Peyer's patch (tissue), 4 donors: ENCODE data around the gene ZNHIT1. TPM values are rescaled to one million over a fixed set of nuclear protein-coding genes. Genes with fewer than 3 reads are reported as not detected.

ENCODE experiments used
- DNase-seq, 3 donors: peaks; one replicate each; pipeline ENCODE4 v3.0.0-alpha.2; 2017 to 2019
- H3K27ac ChIP-seq, 4 donors: fragments of 200-600 bp; sonication (generic); one replicate each; pipeline ENCODE4 v1.5.1; 2016 to 2019
- H3K27me3 ChIP-seq, 2 donors: fragments of 200-600 bp; sonication (generic); one replicate each; pipeline ENCODE4 v1.5.1; 2019
- H3K36me3 ChIP-seq, 3 donors: fragments of 200-600 bp; sonication (generic); one replicate each; pipeline ENCODE4 v1.5.1; 2016 to 2019
- H3K4me1 ChIP-seq, 4 donors: fragments of 200-600 bp; sonication (generic); one replicate each; pipeline ENCODE4 v1.5.1; 2016 to 2019
- H3K4me3 ChIP-seq, 4 donors: fragments of 200-600 bp; sonication (generic); 1 replicate in 3 of 4; 2 replicates in 1 of 4; pipeline ENCODE4 v1.5.1; 2016 to 2019; ENCODE audit warnings: mild to moderate bottlenecking in 1 of 4
- H3K9me3 ChIP-seq, 4 donors: fragments of 200-600 bp; sonication (generic); one replicate each; pipeline ENCODE4 v1.5.1; 2016 to 2019; ENCODE audit warnings: mild to moderate bottlenecking in 1 of 4
- POLR2A ChIP-seq, 2 donors: fragments of 450-650 bp; IDR thresholded peaks; one replicate each; pipeline ENCODE4 v1.5.1; 2017; ENCODE audit warnings: antibody characterized with exemption in 2 of 2, mild to moderate bottlenecking in 2 of 2, moderate library complexity in 2 of 2
- total RNA-seq, 4 donors: library from RNA; depleted of rRNA; stranded (reverse); fragments of >200 nt; gene quantifications; one replicate each; pipeline ENCODE4 v1.1.0, GENCODE V29; 2016
- TF ChIP-seq, protein P1 (sequence below), 6 experiments: fragments of 450-650 bp in 4 of 6; fragments of 200-600 bp in 2 of 6; sonication (generic) in 1 of 6; IDR thresholded peaks; one replicate each; pipeline ENCODE4 v1.5.1; 2017 to 2019; ENCODE audit warnings: antibody characterized with exemption in 6 of 6, mild to moderate bottlenecking in 3 of 6, moderate library complexity in 1 of 6

Gene ZNHIT1
- total RNA-seq, 4 donors from 2014 or later = 37.1 to 142 (median 110) TPM

DNA sequence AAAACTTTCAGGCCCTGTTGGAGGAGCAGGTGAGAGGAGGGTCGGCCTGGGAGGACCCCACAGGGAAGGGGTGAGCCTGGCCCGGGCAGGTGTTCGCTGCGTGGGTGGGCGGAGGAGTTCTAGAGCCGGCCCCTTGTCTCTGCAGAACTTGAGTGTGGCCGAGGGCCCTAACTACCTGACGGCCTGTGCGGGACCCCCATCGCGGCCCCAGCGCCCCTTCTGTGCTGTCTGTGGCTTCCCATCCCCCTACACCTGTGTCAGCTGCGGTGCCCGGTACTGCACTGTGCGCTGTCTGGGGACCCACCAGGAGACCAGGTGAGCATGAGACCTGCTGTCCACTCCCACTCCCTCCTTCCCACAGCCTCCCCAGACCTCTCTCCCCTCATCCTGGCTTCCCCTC is 5.6 kb downstream of the ZNHIT1 start:
- TF ChIP-seq, protein P1, sequence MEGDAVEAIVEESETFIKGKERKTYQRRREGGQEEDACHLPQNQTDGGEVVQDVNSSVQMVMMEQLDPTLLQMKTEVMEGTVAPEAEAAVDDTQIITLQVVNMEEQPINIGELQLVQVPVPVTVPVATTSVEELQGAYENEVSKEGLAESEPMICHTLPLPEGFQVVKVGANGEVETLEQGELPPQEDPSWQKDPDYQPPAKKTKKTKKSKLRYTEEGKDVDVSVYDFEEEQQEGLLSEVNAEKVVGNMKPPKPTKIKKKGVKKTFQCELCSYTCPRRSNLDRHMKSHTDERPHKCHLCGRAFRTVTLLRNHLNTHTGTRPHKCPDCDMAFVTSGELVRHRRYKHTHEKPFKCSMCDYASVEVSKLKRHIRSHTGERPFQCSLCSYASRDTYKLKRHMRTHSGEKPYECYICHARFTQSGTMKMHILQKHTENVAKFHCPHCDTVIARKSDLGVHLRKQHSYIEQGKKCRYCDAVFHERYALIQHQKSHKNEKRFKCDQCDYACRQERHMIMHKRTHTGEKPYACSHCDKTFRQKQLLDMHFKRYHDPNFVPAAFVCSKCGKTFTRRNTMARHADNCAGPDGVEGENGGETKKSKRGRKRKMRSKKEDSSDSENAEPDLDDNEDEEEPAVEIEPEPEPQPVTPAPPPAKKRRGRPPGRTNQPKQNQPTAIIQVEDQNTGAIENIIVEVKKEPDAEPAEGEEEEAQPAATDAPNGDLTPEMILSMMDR (IDR thresholded peaks at IDR 0.05) = no peak
- TF ChIP-seq POLR2A (IDR thresholded peaks at IDR 0.05) = no peak
- H3K4me3 ChIP-seq = no peak overlapping the region
- no peaks in the 10 kb centered on the region for H3K27me3 ChIP-seq
- H3K27ac ChIP-seq = no peak overlapping the region
- H3K4me1 ChIP-seq = peaks cover 0 to 22% (median 5%) of the 10 kb centered on the region in 4 donors
- H3K9me3 ChIP-seq = no peaks in the 10 kb centered on the region
- H3K36me3 ChIP-seq = peaks cover 0 to 54% (median 0%) of the 10 kb centered on the region in 3 donors
- DNase-seq = no peak

DNA sequence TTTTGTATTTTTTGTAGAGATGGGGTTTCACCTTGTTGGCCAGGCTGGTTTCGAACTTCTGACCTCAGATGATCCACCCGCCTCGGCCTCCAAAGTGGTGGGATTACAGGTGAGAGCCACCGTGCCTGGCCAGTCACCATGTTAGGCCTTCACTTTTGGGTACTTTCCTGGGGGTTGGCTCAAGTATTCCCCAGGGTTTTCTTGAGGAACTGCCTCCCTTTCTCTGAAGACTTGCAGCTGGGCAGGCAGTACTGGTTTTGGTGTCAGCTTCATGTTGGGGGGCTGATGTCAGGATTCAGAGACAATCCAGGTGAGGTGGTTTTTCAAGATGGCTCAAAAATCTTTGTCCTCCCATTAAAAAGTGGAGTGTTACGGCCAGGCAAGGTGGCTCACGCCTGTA is 7.7 kb downstream of the ZNHIT1 start:
- H3K4me3 ChIP-seq = no peak overlapping the region
- no peaks in the 10 kb centered on the region for H3K27me3 ChIP-seq
- no peak overlapping the region for H3K27ac ChIP-seq
- H3K36me3 ChIP-seq = peaks cover 0 to 59% (median 0%) of the 10 kb centered on the region in 3 donors
- no peaks in the 10 kb centered on the region for H3K9me3 ChIP-seq
- TF ChIP-seq, protein P1 (IDR thresholded peaks at IDR 0.05) = no peak
- TF ChIP-seq POLR2A (IDR thresholded peaks at IDR 0.05) = no peak
- peaks cover 0 to 2% (median 0%) of the 10 kb centered on the region in 4 donors for H3K4me1 ChIP-seq
- no peak for DNase-seq

DNA sequence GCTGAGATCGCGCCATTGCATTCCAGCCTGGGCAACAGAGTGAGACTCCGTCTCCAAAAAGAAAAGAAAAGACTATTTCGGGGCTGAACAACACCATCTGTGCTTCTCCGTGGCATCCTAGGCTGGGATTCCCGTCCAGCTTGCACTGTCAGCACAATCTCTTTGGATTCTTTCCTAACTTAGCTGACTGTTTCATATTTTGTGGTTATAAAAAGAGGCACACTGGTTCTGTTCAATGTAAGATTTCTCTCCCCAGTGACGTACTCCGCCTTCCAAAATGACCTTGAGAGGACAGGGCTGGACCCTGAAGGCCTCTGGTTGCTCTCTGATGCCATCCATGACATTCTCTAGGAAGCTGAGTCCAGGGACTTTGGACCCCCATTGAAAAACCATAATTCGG is 8.8 kb downstream of the ZNHIT1 start:
- Histone ChIP-seq H3K36me3 (peaks cover 0 to 59% (median 0%) of the 10 kb centered on the region in 3 donors), H3K4me1 (peaks cover 0 to 8% (median 0%) of the 10 kb centered on the region in 4 donors)
- no peak for DNase-seq

DNA sequence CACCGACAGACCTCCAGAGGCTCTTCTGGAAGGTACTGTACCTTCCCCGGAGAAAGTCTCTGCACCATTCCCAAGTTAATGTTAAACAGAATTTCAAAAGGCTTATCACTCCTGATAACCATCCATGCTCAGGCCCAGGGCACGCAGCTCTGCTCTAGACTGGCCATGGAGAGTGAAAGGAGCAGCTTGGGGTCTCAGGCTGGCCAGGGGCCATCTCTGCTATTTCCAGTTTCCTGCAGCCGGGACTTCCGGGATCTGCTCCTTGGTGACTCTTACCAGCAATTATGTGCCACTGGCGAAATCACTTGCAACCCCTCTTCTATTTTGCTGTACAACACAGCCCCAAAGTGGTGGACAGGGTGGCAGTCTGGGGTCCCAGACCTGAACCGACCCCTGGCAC is 13.7 kb downstream of the ZNHIT1 start:
- DNase-seq = peak in 1 of 3 donors; percentile 58
- H3K4me1 ChIP-seq = peaks cover 0 to 26% (median 0%) of the 10 kb centered on the region in 4 donors
- H3K9me3 ChIP-seq = no peaks in the 10 kb centered on the region
- no peaks in the 10 kb centered on the region for H3K27me3 ChIP-seq
- H3K27ac ChIP-seq = peak overlapping the region in 3 of 4 donors; percentile 72 to 98 (median 86)
- H3K36me3 ChIP-seq = peaks cover 0 to 16% (median 0%) of the 10 kb centered on the region in 3 donors
- no peak for TF ChIP-seq POLR2A (IDR thresholded peaks at IDR 0.05)
- TF ChIP-seq, protein P1 (IDR thresholded peaks at IDR 0.05) = no peak
- H3K4me3 ChIP-seq = peak overlapping the region in 2 of 4 donors; percentile 41

More for the DNA sequence above, 8.8 kb downstream of the ZNHIT1 start:
- H3K27ac ChIP-seq = no peak overlapping the region
- no peak for TF ChIP-seq POLR2A (IDR thresholded peaks at IDR 0.05)
- TF ChIP-seq, protein P1 (IDR thresholded peaks at IDR 0.05) = no peak
- H3K4me3 ChIP-seq = no peak overlapping the region
- no peaks in the 10 kb centered on the region for H3K9me3 ChIP-seq
- H3K27me3 ChIP-seq = no peaks in the 10 kb centered on the region

DNA sequence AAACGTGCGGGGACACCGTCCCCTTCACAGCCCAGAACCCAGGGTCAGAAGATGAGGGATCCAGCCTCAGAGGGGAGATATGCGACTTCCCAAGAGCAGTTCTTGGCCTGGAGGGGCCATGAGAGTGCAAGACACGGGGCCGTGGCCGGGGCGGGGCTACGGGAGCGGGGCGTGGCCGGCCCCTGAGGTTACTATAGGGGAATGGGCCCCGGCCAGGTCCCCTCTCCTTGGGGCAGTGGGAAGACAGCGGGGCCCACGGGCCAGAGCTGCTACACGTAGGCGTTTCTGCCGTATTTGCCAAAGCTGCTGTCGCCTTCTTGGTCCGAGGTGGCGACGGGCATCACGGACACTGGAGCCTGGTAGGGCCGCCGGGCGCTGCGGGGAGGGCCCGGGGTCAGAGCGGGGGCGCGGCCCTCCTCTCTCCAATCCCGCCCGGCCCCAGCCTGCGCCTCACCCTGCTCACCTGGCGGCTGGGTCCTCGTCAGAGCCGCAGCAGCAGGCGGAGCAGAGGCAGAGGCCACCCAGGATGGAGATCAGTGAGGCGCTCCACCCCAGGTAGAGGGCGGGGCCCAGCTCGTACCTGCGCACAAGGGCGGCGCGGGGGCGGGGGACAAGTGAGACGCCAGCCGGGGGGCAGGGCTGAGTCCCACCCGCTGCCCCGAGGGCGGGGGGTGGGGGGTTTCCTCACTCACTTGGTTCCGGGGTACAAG is 14.3 kb downstream of the ZNHIT1 start:
- H3K27me3 ChIP-seq = no peaks in the 10 kb centered on the region
- TF ChIP-seq POLR2A (IDR thresholded peaks at IDR 0.05) = peak in 1 of 2 donors; percentile 73
- TF ChIP-seq, protein P1 (IDR thresholded peaks at IDR 0.05) = peak in 1 of 6 experiments; percentile 15
- peaks cover 0 to 28% (median 0%) of the 10 kb centered on the region in 4 donors for H3K4me1 ChIP-seq
- peak in 2 of 3 donors; percentile 90 to 91 for DNase-seq
- peaks cover 0 to 12% (median 0%) of the 10 kb centered on the region in 3 donors for H3K36me3 ChIP-seq
- peak overlapping the region in 3 of 4 donors; percentile 72 to 98 (median 86) for H3K27ac ChIP-seq
- no peaks in the 10 kb centered on the region for H3K9me3 ChIP-seq
- peak overlapping the region in 2 of 4 donors; percentile 41 for H3K4me3 ChIP-seq
